Ovary (tissue), 9 donors: ENCODE data around the gene DEFB132. TPM values are rescaled to one million over a fixed set of nuclear protein-coding genes. Genes with fewer than 3 reads are reported as not detected.

ENCODE experiments used
- DNase-seq, 5 donors: peaks; one replicate each; pipeline ENCODE4 v3.0.0-alpha.2; 2019 to 2020
- H3K27ac ChIP-seq, 2 donors: fragments of 200-600 bp; one replicate each; pipeline versions ENCODE4 v1.5.1 to v1.8.0; 2019 to 2022
- H3K27me3 ChIP-seq: fragments of 200-600 bp; one replicate; pipeline ENCODE4 v1.8.0; 2022
- H3K36me3 ChIP-seq: fragments of 200-600 bp; sonication (generic); one replicate; pipeline ENCODE4 v1.5.1; 2019
- H3K4me1 ChIP-seq: one replicate; pipeline ENCODE4 v1.8.1; 2013; ENCODE audit warnings: mild to moderate bottlenecking, moderate library complexity; ENCODE audit not compliant: insufficient read depth
- H3K4me3 ChIP-seq: fragments of 200-600 bp; sonication (generic); one replicate; pipeline ENCODE4 v1.5.1; 2017
- H3K9me3 ChIP-seq, 2 donors: fragments of 200-600 bp in 1 of 2; sonication (generic) in 1 of 2; one replicate each; pipeline versions ENCODE4 v1.5.1 to v1.8.1; 2013 to 2019; ENCODE audit warnings: mild to moderate bottlenecking in 1 of 2, moderate library complexity in 1 of 2
- CTCF ChIP-seq, 3 donors: fragments of 450-650 bp in 2 of 3; fragments of 200-600 bp in 1 of 3; IDR thresholded peaks; one replicate each; pipeline versions ENCODE4 v1.5.1 to v1.8.0; 2016 to 2022; ENCODE audit warnings: antibody characterized with exemption in 3 of 3, mild to moderate bottlenecking in 1 of 3
- EP300 ChIP-seq: sonication (generic); formaldehyde crosslinking; IDR thresholded peaks from one replicate; pipeline ENCODE4 v1.6.1; 2017; ENCODE audit warnings: antibody characterized with exemption
- POLR2A ChIP-seq: fragments of 450-650 bp; IDR thresholded peaks from one replicate; pipeline ENCODE4 v1.6.1; 2017; ENCODE audit warnings: antibody characterized with exemption, mild to moderate bottlenecking, moderate library complexity
- WGBS, 3 donors: extraction: QIAGEN DNeasy Blood & Tissue Kit in 1 of 3; methylation state at CpG; one replicate each; pipeline versions ENCODE4 v1.1.5 to v1.1.7; 2013 to 2017; 5-methylcytosine and 5-hydroxymethylcytosine counted together
- intact Hi-C, 4 donors: fragments of 100-400 bp; cut with DNase I; formaldehyde crosslinking; loops; one replicate each; pipeline versions ENCODE4 v1.11.0 to v1.15.1; 2022 to 2023
- polyA plus RNA-seq, 2 donors: library from polyadenylated mRNA; stranded (reverse); fragments of 200-250 nt in 1 of 2; fragments of 350-450 nt in 1 of 2; fragmentation: Illumina TruSeq in 1 of 2; extraction: RNeasy Lipid Tissue Mini Kit (QIAGEN cat#74804) in 1 of 2; gene quantifications; one replicate each; pipeline ENCODE4 v1.2.3, GENCODE V29; 2013 to 2014
- total RNA-seq, 7 donors: library from RNA; depleted of rRNA in 2 of 7; stranded (reverse); fragments of >200 nt in 2 of 7; fragmentation: NEBNext Ultra II Directional in 3 of 7; extraction: Animal tissue kit (Norgen Biotek cat#: 25700) in 3 of 7; gene quantifications; one replicate each; pipeline versions ENCODE4 v1.1.0 to v1.2.4, GENCODE V29; 2016 to 2023
- donor health status: DM: no; HTN: no; CAD: no; lungs with moderate emphysema.
- donor health status: DM: no; HTN: no; CAD: no.
- donor health status: Bipolar disorder and iron deficiency.
- donor health status: DM: yes; HTN: yes; CAD: no.
- donor health status: DM: no; HTN: no; CAD: no.
- donor health status: DM: yes; HTN: yes; CAD: no.

The DEFB132 gene
- total and polyA plus RNA-seq, 9 donors, result not detected

- Histone ChIP-seq H3K4me1 (no peaks in the 10 kb centered on the region), H3K36me3 (no peaks in the 10 kb centered on the region), H3K4me3 (no peak overlapping the region), H3K27me3 (no peaks in the 10 kb centered on the region), H3K27ac (no peak overlapping the region), H3K9me3 (no peaks in the 10 kb centered on the region)
- no peak for TF ChIP-seq POLR2A
- no peak for TF ChIP-seq CTCF (IDR thresholded peaks at IDR 0.05)
- TF ChIP-seq EP300, result no peak
- WGBS, 3 donors, result 35 to 43% (median 39%) methylated on average over 8 of the region's 8 CpGs
- intact Hi-C loops, result no loop called here
- no peak for DNase-seq
Measured at GRCh38 chr20:258963-259362, 1.4 kb downstream of the DEFB132 start.

- H3K36me3 ChIP-seq, result no peaks in the 10 kb centered on the region
- no peak overlapping the region for H3K4me3 ChIP-seq
- no peaks in the 10 kb centered on the region for H3K27me3 ChIP-seq
- TF ChIP-seq CTCF (IDR thresholded peaks at IDR 0.05), result no peak
- DNase-seq, result no peak
- WGBS, 3 donors, result 55 to 71% (median 63%) methylated on average over 2 of the region's 2 CpGs
- H3K27ac ChIP-seq, result no peak overlapping the region
- intact Hi-C loops, result loop anchor here in 1 of 4 donors (10.0 kb wide), 1 partner anchor 75 kb away; no protein-coding TSS in a partner anchor
- H3K9me3 ChIP-seq, result no peaks in the 10 kb centered on the region
- no peaks in the 10 kb centered on the region for H3K4me1 ChIP-seq
Measured at GRCh38 chr20:259981-260380, 2.5 kb downstream of the DEFB132 start.

GRCh38 chr20:263701-264100 is 6.2 kb downstream of the DEFB132 start:
- Histone ChIP-seq H3K9me3 (no peaks in the 10 kb centered on the region), H3K4me3 (no peak overlapping the region), H3K27ac (no peak overlapping the region), H3K27me3 (no peaks in the 10 kb centered on the region), H3K36me3 (no peaks in the 10 kb centered on the region), H3K4me1 (no peaks in the 10 kb centered on the region)
- DNase-seq, result no peak
- TF ChIP-seq EP300 (no peak), POLR2A (no peak), CTCF (IDR thresholded peaks at IDR 0.05) (no peak)
- 79 to 81% (median 80%) methylated on average over 13 of the region's 13 CpGs for WGBS, 3 donors
- intact Hi-C loops, result loop anchor here in 1 of 4 donors (10.0 kb wide), 1 partner anchor 71 kb away; no protein-coding TSS in a partner anchor

- no peaks in the 10 kb centered on the region for H3K9me3 ChIP-seq
- WGBS, 3 donors, result 6 to 8% (median 7%) methylated on average over 43 of the region's 43 CpGs
- intact Hi-C loops, result loop anchor here in 1 of 4 donors (10.0 kb wide), 1 partner anchor 68 kb away; no protein-coding TSS in a partner anchor
- no peaks in the 10 kb centered on the region for H3K4me1 ChIP-seq
- peak; percentile 81 to 92 (median 88) for DNase-seq
- no peaks in the 10 kb centered on the region for H3K27me3 ChIP-seq
- H3K4me3 ChIP-seq, result peak overlapping the region; percentile 37
- H3K36me3 ChIP-seq, result no peaks in the 10 kb centered on the region
- H3K27ac ChIP-seq, result no peak overlapping the region
- TF ChIP-seq POLR2A, result no peak
- TF ChIP-seq CTCF (IDR thresholded peaks at IDR 0.05), result peak; percentile 83 to 88 (median 84)
Measured at GRCh38 chr20:266596-267562, 9.4 kb downstream of the DEFB132 start.
